ENCODE results near the gene CDH8.

The CDH8 gene, protein sequence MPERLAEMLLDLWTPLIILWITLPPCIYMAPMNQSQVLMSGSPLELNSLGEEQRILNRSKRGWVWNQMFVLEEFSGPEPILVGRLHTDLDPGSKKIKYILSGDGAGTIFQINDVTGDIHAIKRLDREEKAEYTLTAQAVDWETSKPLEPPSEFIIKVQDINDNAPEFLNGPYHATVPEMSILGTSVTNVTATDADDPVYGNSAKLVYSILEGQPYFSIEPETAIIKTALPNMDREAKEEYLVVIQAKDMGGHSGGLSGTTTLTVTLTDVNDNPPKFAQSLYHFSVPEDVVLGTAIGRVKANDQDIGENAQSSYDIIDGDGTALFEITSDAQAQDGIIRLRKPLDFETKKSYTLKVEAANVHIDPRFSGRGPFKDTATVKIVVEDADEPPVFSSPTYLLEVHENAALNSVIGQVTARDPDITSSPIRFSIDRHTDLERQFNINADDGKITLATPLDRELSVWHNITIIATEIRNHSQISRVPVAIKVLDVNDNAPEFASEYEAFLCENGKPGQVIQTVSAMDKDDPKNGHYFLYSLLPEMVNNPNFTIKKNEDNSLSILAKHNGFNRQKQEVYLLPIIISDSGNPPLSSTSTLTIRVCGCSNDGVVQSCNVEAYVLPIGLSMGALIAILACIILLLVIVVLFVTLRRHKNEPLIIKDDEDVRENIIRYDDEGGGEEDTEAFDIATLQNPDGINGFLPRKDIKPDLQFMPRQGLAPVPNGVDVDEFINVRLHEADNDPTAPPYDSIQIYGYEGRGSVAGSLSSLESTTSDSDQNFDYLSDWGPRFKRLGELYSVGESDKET

DNA sequence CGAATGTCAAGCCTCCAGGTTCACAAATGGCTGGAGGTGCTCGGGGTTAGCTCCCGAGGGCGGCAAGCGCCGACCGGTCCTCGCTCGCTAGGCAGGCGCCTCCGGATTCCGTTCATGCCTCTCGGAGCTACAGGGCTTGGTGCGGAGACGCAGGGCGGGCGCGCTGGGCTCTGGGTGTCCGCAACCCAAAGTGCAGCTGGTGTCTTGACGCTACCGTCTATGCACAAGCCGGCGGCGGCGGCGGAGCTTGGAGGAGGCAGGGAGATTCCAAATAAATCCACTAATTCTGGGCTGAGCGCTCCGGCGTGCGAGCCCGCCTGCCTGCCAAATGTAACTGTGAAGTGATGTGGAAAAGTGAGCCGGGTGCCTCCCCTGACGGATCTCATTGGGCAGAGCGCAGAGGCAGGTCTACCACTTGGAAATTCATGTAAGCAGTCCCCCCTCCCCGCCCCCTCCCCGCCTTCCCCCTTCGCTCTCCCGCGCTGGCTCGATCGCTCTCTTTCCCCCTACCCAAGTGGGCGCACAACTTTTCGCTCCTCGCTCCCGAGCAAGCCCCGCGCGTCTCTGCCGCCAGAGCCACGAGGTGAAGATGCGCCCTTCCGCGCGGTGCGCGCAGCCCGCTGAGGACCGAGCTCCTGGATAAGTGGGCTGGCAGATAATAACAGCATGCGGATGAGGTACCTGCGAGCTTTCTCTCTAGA is at the start of gene CDH8:
TSS of gene CDH8 (minus strand) at position 338 of the 701 bp plus-strand sequence. CDS start 15,035 bp downstream, outside the sequence.
- peak; percentile 2 for DNase-seq (ENCODE audit: low read depth)

DNA sequence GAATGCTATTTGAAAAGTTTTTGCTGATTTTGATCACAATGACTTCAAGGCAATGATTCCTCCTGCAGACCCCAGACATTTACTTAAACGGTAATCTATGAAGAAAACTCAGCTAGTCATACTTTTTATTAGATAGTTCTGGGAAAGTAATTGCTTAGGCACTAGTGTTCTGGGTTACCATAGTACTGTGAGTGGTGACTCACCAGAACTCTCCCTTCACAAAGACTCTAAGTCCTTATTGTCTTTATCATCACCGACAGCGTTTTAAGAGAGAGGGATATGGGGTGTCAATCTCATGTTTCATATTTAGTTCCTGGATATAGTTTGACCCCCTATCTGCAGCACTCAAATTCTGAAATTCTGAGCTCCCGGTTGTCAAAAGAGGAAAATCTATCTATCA is 43.0 kb upstream of the CDH8 start:
- DNase-seq (ENCODE audit: low read depth), result no peak

DNA sequence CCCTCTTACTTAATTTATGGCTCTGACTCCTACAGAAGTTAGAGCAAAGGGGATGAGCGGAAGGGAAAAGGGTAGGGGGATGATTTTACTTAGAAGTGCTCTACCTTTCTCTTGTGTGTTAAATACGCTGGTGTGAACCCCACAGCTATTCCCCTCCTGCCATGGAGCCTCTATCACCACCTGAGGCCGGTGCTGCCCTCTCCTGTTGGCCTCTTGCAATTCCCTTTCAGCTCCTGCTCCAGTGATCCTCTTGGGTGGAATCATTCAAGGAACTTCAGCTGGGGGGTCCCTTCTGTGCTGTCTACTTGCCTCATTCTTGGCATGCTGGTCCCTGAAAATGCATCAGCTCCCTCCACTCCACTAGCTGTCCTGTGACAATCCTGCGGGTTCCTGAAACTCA is 41.8 kb upstream of the CDH8 start:
- DNase-seq (ENCODE audit: low read depth), result no peak

DNA sequence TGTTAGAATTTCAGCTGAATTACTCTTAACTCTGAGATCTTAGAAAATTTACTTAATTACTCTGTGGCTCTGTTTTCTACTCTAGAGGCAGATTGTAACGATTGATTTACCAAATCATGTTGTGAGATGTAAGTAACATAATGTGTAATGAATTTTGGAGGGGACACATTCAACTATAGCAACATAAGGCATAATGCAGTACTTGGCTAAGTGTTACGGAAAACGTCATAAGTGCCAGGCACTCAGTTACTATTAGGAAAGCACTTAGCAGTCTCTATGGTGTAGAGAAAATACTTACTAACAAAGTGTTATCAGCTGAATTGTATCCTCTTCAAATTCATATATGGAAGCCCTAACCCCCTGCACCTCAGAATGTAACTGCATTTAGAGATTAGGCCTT is 40.6 kb upstream of the CDH8 start:
- DNase-seq (ENCODE audit: low read depth), result no peak

DNA sequence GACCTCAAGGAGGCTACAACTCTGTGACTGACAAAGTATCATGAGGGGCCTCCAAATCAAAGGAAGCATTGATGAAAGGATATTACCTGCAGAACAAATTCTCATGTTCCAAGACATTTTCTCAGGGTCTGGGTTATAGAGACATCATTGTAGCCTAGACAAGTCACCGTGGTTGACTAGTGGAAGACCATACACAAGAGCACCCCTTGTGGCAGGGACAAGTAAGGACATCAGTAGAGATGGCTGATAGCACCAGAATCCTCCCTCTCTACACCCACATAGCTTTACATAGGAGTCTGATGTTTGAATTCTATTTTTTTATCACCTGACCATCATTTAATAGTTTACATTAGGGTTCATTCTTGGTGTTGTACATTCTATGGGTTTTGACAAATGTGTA is 32.5 kb upstream of the CDH8 start:
- no peak for DNase-seq (ENCODE audit: low read depth)

DNA sequence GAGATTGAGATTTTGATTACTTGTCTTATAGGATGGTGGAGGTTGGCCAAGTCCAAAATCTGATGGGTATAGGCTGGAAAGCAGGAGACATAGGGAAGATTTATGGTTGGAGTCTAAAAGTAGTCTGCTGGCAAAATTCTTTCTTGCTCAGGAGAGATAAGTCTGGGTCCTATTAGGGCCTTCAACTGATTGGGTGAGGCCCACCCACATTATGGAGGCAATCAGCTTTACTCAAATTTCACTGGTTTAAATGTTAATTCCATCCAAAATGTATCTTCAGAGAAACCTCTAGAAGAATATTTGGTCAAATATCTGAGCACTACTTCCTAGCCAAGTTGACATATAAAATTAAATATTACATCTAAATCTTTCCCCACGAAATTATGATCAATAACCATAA is 31.7 kb upstream of the CDH8 start:
- DNase-seq (ENCODE audit: low read depth), result no peak

DNA sequence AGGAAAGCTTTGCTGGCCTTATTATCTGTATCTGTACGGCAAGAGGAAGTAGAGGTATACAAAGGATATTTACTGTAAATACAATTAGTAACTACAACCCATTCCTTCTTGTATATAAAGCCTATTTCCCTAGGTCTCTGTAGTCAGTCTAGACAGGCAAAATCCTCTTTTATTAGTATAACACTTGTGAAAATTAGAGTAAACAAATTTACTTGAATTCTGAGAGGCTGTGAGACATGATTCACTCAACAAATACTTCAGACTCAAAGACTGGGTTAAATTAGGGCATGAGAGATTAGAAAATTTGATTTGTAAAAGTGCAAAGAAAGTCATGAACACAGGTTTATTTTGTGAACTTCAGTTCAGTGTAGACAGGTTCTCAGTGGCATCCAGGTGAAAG is 30.9 kb upstream of the CDH8 start:
- DNase-seq (ENCODE audit: low read depth), result no peak

DNA sequence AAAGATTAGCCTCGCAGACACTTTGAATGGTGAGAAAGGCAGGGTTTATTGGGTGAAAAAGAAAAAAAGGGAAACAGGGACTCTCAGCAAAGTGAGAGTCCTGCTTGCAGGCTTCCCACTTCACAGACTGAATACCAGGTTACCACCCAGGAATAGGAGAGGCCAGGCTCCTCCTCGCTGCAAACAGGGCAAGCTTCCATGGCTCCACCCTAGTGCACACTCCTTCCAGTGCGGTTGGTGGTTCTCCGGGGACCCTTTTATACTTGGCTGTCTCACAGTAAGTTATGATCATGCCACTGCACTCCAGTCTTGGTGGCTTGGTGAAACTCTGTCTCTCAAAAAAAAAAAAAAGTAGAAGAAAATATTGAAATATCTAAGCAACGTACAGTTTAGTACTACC is 30.5 kb upstream of the CDH8 start:
- no peak for DNase-seq (ENCODE audit: low read depth)

DNA sequence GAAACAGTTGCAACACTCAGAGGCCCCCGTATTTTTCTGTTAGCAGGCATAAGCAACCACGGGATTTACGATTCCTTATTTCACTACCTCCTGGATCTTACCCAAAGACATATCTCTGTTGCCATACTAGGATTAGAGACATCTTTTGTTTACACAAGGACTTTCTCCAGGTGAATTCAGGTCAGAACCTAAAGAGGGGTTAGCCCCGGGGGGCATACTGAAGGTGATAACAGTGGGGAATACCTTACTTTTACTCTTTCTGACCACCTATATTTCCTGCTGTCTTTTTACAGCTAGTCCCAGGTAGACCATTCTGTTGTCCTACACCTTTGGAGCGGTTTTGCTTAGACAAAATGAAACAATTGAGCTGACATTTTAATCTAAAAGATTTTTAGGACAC is 27.9 kb upstream of the CDH8 start:
- no peak for DNase-seq (ENCODE audit: low read depth)

DNA sequence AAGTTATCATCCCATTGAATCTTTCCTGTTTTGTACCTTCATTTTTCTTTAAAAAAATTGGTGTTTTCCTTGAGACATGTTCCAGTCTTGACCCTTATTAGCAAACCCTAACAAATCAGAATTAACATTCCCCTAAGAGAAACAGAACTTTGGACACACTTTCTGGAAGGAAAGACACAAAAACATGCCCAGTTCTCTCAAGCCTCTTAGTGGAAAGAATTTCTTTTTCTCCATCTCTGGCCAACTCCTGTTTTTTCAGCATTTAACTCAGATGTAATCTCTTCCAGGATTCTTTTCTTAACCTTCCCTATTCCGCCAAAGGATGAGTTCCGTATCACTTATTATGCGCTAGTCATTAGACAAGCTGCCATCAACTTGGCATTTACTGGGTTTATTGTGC is 23.9 kb upstream of the CDH8 start:
- DNase-seq (ENCODE audit: low read depth), result no peak

DNA sequence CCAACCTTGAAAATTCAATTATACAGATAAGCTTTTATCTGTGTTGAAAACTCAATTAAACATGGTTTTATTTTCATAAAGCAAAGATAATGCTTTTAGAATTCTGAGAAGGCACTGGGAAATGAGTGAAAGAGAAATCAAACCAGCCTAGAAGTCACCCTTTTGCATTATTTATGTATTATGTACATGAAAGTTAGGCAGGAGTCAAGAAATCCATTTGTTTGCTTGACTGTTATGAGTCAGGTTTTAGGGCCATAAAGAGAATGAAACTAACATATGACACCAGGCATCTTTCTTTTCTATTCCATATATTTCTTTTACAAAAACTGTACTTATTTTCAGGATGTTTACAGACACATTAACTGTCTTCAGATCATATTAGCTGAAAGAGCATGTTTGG is 23.3 kb upstream of the CDH8 start:
- DNase-seq (ENCODE audit: low read depth), result no peak

DNA sequence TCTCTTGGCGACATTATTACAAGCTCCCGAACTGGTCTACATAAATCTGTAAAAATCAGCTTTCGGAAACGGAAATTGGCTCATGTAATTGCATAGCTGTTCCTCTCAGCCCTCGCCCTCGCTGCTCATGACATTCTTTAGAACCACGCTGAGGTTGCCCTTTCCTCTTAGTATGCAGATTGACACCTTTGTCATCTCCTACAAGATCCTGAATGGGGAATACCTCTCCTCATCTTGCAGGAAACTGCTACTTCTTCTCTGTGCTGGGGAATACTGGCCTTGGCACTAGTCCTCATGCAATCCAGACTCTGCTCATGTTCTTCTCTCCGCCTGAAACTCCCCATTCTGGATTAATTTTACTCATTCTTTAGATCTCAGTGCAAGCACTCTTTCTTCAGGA is 22.2 kb upstream of the CDH8 start:
- no peak for DNase-seq (ENCODE audit: low read depth)

DNA sequence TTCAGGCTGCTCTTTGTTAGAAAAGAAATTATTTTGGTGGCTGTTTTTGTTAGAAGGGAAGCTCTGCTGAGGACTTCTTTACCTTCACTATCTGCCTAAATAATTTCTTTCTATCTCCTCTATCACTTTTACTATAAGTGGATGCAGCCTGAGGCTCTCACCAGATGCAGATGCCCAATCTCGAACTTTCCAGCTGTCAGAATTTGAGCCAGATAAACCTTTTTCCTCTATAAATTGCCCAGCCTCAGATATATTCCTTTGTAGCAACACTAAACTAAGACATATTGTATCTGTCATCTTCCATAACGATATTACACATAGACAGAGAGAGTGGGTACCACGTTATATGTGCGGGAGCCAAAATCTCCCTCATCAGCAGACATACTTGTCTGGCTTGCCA is 15.7 kb upstream of the CDH8 start:
- no peak for DNase-seq (ENCODE audit: low read depth)

DNA sequence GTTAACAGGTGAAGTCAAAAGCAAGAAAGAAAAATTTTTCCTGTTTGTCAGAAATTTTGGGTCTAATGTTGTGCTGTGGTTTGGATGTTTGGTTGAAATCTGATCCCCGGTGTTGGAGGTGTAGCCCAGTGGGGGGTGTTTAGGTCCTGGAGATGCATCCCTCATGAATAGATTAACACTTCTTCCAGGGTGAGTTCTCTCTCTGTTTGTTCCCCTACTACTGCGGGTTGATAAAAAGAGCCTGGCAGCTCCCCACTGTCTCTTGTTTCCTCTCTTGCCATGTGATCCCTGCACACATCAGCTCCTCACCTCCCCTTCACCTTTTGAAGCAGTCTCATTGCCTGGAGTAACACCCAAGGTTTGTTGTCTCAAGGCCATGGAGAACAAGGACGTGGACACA is 14.6 kb upstream of the CDH8 start:
- no peak for DNase-seq (ENCODE audit: low read depth)

DNA sequence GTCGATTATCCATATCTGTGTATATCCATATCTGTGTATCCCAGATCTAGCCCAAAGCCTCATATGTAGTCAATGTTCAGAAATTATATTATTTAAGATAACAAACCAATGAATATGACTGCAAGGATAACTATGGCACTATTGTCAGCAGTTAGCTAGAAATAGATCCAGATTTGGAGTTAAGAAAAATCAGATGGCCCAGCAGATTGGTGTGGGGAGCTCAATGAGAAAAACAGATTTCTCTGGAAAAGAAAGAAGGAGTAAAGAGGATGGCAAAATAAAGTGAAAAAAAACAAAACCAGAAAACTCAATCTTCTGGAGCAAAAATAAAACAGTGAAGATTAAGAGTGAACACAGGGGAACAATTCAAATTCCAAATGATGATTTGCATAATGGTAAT is 10.6 kb upstream of the CDH8 start:
- DNase-seq (ENCODE audit: low read depth), result no peak

DNA sequence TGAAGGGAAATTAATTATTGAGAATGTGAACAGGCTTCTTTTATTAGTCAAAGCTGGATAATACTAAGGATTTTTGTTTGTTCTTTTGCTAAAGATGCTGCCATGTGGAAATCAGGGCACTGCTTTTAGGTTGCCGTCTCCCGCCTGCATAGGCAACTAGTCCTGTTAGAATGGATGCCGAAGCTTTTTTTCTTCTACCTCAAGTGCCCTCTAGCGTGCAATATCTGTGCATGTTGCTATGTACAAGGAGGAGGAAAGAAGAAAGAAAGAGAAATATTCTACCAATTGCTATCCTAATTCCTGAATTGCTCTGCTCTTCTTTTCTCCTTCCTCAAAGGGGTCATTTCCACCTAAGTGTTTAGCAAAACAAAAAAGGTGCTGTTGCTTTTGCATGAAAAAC is 5.2 kb upstream of the CDH8 start:
- DNase-seq (ENCODE audit: low read depth), result peak; percentile 32

DNA sequence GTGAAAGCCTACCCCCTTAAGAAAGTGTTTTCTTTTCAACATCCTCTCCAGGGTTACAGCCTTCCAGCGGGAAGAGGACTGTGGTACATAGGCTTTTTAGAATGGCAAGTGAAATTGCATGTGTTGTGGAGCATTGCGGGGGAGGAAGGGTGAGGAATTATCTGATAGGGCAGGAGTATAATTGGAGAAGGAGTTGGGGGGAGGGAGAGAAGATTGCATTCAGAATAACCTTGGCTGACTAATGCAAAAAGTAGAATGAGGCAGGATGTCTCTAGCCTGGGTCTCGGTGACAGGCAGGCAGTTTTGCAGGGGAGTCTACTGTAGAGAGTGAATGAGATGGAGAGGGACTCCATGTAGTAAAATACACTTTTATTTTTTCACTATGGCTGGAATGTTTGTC is 2.4 kb upstream of the CDH8 start:
- no peak for DNase-seq (ENCODE audit: low read depth)

DNA sequence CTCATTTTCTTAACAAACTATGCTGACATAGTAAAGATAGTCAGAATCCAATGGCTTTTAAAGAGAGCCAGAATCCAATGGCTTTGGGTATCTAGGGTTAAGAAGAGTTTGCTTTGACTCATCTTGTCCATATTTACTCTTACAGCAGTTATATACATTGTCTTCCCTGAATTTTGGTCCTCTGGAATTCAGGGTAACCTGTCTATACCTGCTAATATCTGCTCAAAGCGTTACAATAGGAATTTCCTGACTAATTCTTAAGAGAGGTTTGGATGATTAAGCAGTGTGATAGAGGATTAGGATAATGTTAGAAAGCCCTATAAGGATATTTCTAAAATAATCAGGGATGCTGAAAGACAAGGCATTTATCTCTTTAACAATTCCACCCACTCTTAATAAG is 2.0 kb upstream of the CDH8 start:
- no peak for DNase-seq (ENCODE audit: low read depth)

DNA sequence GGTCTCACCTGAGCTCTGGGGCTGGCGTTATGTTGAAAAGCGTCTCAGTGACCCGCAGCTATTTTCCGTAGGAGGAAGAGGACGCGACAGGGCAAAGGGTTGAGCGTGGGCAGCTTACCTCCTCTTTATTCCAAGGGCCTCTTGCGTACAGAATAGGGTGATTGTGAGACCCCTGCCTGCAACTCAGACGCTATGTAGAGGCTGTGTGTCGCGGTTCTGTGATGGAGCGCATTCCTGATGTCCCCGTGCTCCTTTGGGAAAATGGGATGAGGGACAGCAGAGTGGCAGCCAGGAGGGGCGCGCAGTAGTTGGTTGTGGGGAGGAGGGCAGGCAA is 531 bp upstream of the CDH8 start:
- no peak for DNase-seq (ENCODE audit: low read depth)

DNA sequence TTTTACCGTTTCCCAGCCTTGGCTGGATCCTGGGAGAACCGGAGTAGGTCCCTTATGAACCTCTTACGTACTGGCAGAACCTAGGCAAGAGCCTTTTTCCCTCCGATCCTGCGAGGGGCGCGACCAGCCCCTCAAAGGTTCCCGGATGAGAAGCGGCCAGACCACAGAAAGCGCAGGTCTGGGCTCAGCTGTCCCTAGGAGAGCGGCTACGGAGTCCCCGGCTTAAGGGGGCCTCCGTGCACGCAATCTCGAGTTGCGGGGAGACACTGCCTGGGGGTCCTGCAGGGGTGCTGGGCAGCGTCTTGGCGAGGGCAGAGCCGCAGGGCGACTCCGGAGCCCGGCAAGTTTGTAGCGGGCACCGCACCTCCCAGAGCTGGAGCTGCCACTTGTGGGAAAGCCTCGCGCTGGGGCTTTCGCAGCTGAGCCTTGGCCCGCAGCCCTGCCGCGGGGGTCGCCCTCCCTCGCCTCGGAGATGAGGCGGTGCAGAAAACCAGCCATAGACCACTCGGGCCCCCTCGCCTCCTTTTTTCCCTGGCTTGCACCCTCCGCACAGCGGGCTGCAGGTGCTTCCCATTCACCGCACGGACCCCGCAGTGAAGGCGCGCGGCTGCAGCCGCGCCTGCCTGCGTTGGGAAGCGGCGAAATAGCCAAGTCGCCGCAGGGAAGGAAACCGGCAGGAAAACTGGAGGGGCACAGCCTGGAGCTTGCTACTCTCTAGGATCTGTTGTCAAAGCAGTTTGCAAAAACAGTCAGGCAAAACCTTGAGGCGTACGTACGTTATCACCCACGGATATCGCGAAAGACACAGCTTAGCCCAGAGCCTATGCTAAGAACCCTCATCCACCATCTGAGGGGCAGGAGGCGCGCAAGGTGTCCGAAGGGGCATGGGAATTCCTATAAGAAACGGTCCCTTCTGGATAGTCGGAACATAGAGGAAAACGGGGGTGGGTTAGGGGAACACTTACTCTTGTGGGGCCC is 834 bp downstream of the CDH8 start:
- no peak for DNase-seq (ENCODE audit: low read depth)

DNA sequence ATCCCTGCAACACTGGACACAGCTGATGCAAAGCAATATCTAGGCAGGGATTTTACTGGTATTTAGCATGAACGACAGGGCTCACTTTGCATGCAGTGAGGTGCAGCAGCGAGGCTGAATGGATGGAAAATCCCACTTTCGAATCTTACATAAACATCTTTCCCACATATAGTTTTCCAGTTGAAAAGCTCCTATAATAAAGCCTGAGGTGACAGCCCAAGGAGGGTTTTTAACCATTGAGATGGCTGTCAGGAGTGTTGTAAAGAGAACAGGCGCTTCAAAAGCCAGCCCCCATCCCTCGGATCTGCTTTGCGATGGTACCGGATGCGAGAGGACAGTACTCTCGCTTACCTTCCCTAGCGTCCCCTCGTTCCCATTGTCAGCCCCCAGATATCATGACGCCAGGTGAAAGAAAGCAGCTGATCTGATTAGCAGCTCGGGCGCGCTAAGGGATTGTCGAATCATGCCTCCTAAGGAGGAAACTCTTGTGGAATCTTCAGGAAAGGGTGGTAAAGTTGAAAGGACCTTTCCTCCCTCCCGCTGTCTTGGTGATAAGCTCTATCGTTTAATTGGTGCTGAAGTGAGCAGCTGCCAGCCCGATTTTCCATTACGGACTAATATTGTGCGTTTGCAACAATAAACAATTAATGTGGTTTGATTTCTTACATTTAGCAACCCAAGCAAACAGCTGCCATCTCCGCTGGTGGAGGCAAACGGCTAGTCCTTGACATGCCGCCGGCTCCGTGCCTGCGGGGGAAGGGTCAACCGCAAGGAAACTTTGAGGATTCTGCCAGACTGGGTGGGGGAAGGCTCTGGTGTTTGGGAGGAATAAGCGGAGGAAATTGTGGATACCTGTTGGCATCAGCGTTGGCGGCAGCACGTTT is 1.8 kb downstream of the CDH8 start:
- DNase-seq (ENCODE audit: low read depth), result no peak

Data from EH (cell line).